AG04449 (cell line): ENCODE results near the gene AMDHD1.

Experiments used
- CTCF ChIA-PET: fragments of 350-600 bp; formaldehyde crosslinking; extraction: SDS; loops from one replicate; lab custom pipeline; 2021; ENCODE audit warnings: antibody characterized with exemption; lab: Yijun Ruan, JAX
- POLR2A ChIA-PET: fragments of 400-600, 350-600 bp; formaldehyde crosslinking; extraction: SDS; loops from one replicate; lab custom pipeline; 2020; ENCODE audit warnings: antibody characterized with exemption, inconsistent platforms; lab: Yijun Ruan, JAX
- DNase-seq: peaks from one replicate; pipeline ENCODE4 v3.0.0-alpha.2; 2010; ENCODE audit warnings: low read depth, low spot score
- H3K4me3 ChIP-seq: 2 replicates; pipeline ENCODE4 v1.5.1; 2011; ENCODE audit warnings: low read depth, mild to moderate bottlenecking, control low read depth, low read length
- TF ChIP-seq, protein P1 (sequence below): IDR thresholded peaks from one replicate; pipeline ENCODE4 v1.5.1; 2011; ENCODE audit warnings: mild to moderate bottlenecking, moderate library complexity, low read length, control low read depth, inconsistent platforms; ENCODE audit not compliant: insufficient read depth; ENCODE audit errors: missing control alignments

The AMDHD1 gene

DNA sequence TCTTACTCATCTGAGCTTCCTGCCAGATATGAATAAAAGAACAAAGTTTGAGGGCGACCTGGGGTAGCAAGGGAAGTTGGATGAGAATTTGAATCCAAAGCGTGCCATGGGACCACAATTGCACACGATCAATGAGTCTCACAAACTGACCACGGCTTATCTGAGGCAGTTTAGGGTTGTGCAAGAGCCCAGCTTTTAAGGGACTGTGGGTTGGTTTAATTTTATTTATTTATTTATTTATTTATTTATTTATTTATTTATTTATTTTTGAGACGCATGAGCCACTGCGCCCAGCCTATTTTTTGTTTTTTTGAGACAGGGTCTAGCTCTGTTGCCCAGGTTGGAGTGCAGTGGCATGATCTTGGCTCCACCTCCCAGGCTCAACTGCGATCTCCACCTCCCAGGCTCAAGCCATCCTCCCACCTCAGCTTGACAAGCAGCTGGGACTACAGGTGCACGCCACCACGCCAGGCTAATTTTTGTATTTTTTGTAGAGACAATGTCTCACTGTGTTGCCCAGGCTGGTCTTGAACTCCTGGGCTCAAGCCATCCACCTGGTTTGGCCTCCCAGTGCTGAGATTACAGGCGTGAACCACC lies 1.1 kb downstream of the AMDHD1 start:
- POLR2A ChIA-PET, result no interaction called here

GRCh38 chr12:95949477-95950206 lies 6.5 kb downstream of the AMDHD1 start:
- TF ChIP-seq, protein P1, sequence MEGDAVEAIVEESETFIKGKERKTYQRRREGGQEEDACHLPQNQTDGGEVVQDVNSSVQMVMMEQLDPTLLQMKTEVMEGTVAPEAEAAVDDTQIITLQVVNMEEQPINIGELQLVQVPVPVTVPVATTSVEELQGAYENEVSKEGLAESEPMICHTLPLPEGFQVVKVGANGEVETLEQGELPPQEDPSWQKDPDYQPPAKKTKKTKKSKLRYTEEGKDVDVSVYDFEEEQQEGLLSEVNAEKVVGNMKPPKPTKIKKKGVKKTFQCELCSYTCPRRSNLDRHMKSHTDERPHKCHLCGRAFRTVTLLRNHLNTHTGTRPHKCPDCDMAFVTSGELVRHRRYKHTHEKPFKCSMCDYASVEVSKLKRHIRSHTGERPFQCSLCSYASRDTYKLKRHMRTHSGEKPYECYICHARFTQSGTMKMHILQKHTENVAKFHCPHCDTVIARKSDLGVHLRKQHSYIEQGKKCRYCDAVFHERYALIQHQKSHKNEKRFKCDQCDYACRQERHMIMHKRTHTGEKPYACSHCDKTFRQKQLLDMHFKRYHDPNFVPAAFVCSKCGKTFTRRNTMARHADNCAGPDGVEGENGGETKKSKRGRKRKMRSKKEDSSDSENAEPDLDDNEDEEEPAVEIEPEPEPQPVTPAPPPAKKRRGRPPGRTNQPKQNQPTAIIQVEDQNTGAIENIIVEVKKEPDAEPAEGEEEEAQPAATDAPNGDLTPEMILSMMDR, result no peak
- no peak for DNase-seq
- CTCF ChIA-PET, result interaction anchor here (1.3 kb wide), 1 partner anchor 31 kb away, joined by 3 read pairs; no protein-coding TSS in a partner anchor
- no peak overlapping the region for H3K4me3 ChIP-seq
- POLR2A ChIA-PET, result no interaction called here

More for the DNA sequence above, 1.1 kb downstream of the AMDHD1 start:
- CTCF ChIA-PET, result interaction anchor here (0.9 to 5.3 kb wide), 5 partner anchors 9 to 96 kb away, joined by 3 to 37 read pairs (median 4); no protein-coding TSS in a partner anchor
- no peak overlapping the region for H3K4me3 ChIP-seq
- no peak for DNase-seq
- TF ChIP-seq, protein P1, result no peak

DNA sequence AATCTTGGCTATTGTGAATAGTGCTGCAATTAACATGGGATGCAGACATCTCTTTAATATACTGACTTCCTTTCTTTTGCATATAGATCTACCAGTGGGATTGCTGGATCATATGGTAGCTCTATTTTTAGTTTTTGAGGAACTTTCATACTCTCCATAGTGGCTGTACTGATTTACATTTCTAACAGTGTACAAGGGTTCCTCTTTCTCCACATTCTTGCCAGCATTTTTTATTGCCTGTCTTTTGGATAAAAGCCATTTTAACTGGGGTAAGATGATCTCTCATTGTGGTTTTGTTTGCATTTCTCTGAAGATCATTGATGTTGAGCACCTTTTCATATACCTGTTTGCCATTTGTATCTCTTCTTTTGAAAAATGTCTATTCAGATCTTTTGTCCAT lies 8.4 kb downstream of the AMDHD1 start:
- POLR2A ChIA-PET, result no interaction called here
- DNase-seq, result no peak
- TF ChIP-seq, protein P1, result no peak
- CTCF ChIA-PET, result no interaction called here
- H3K4me3 ChIP-seq, result no peak overlapping the region

GRCh38 chr12:95953000-95953399 lies 9.9 kb downstream of the AMDHD1 start:
- TF ChIP-seq, protein P1, result no peak
- ChIA-PET POLR2A (no interaction called here), CTCF (interaction anchor here (2.5 to 2.6 kb wide), 2 partner anchors 9 to 46 kb away, joined by 10 to 11 read pairs; no protein-coding TSS in a partner anchor)
- no peak for DNase-seq
- H3K4me3 ChIP-seq, result no peak overlapping the region

- H3K4me3 ChIP-seq, result no peak overlapping the region
- CTCF ChIA-PET, result interaction anchor here (0.7 to 1.7 kb wide), 3 partner anchors 12 to 37 kb away, joined by 3 to 4 read pairs (median 4); partner anchors contain the start of genes AMDHD1 and CCDC38
- DNase-seq, result no peak
- POLR2A ChIA-PET, result no interaction called here
- TF ChIP-seq, protein P1, result no peak
Measured at GRCh38 chr12:95955549-95956159, 12.5 kb downstream of the AMDHD1 start.

DNA sequence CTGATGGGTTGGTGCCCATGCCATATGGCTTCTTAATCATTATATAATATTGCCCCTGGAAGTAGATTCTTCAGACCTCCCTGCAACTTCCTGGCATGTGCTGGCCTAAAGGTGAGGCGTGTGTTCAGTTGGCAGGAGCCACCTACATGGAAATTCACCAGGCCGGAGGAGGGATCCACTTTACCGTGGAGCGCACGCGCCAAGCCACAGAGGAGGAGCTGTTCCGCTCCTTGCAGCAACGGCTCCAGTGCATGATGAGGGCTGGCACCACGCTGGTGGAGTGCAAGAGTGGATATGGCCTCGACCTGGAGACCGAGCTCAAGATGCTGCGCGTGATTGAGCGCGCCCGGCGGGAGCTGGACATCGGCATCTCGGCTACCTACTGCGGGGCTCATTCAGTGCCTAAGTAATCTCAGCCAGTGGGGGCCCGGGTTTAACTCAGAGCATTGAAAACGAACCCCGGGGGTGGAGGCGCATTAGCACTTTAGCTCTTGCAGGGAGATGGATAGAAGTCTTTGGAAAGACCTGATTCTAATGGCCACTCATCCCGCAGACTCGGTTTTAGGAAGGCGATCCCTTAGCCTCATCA lies 13.5 kb downstream of the AMDHD1 start:
- H3K4me3 ChIP-seq, result no peak overlapping the region
- ChIA-PET POLR2A (no interaction called here), CTCF (interaction anchor here (0.6 to 1.7 kb wide), 3 partner anchors 13 to 372 kb away, joined by 3 to 4 read pairs (median 4); partner anchors contain the start of genes AMDHD1 and CCDC38)
- TF ChIP-seq, protein P1, result no peak
- no peak for DNase-seq
